GM12801 (cell line): ENCODE measurements around the gene CCDC87.

ENCODE experiments used
- CTCF ChIP-seq: IDR thresholded peaks from one replicate; pipeline ENCODE4 v1.5.1; 2011; ENCODE audit warnings: control low read depth; ENCODE audit not compliant: insufficient read length; ENCODE audit errors: extremely low read depth

The CCDC87 gene

GRCh38 chr11:66625041-66625751 lies 32.3 kb upstream of the CCDC87 start:
- no peak for TF ChIP-seq CTCF

- no peak for TF ChIP-seq CTCF
Observed at GRCh38 chr11:66624450-66624849, 31.6 kb upstream of the CCDC87 start.

- TF ChIP-seq CTCF = no peak
Observed at GRCh38 chr11:66619080-66619554, 26.3 kb upstream of the CCDC87 start.

GRCh38 chr11:66617155-66617834 lies 24.4 kb upstream of the CCDC87 start:
- TF ChIP-seq CTCF = no peak

GRCh38 chr11:66616379-66617154 lies 23.7 kb upstream of the CCDC87 start, which contains the start of gene RBM14:
RBM14 (plus strand) TSS chr11:66616630; CDS start chr11:66616721, 91 bp downstream.
- TF ChIP-seq CTCF = no peak

- no peak for TF ChIP-seq CTCF
Observed at GRCh38 chr11:66614073-66614472, 21.2 kb upstream of the CCDC87 start.

- TF ChIP-seq CTCF = no peak
Observed at GRCh38 chr11:66612458-66612857, 19.6 kb upstream of the CCDC87 start.
